Heart left ventricle (tissue), 16 donors: ENCODE results near the gene PARD6G. TPM values are rescaled to one million over a fixed set of nuclear protein-coding genes. Genes with fewer than 3 reads are reported as not detected.
"Not testable (repeated sequence)": the region's sequence is repeated elsewhere in the genome, so short reads cannot be mapped to it uniquely, and the experiment has no call there.

ENCODE experiments used
- ATAC-seq, 4 donors: fragments of 200-7000 bp; cut with Tn5 transposase; one replicate each; pipeline ENCODE4 v1.9.1; 2020 to 2022; ENCODE audit warnings: moderate library complexity in 4 of 4, mild to moderate bottlenecking in 3 of 4, moderate number of reproducible peaks in 1 of 4
- DNase-seq, 5 donors: peaks; one replicate each; pipeline ENCODE4 v3.0.0-alpha.2; 2020
- H3K27ac ChIP-seq, 12 donors: fragments of 200-600 bp; sonication (generic) in 4 of 12; one replicate each; pipeline versions ENCODE4 v1.5.0 to v1.8.0; 2016 to 2022; ENCODE audit warnings: mild to moderate bottlenecking in 2 of 12
- H3K27me3 ChIP-seq, 9 donors: fragments of 200-600 bp; sonication (generic) in 2 of 9; one replicate each; pipeline versions ENCODE4 v1.5.1 to v1.8.0; 2016 to 2022; ENCODE audit warnings: mild to moderate bottlenecking in 3 of 9
- H3K36me3 ChIP-seq, 9 donors: fragments of 200-600 bp; sonication (generic) in 2 of 9; one replicate each; pipeline versions ENCODE4 v1.5.0 to v1.8.0; 2018 to 2022; ENCODE audit warnings: mild to moderate bottlenecking in 2 of 9
- H3K4me1 ChIP-seq, 12 donors: fragments of 200-600 bp; sonication (generic) in 4 of 12; one replicate each; pipeline versions ENCODE4 v1.5.0 to v1.8.0; 2016 to 2022; ENCODE audit warnings: mild to moderate bottlenecking in 3 of 12
- H3K4me3 ChIP-seq, 12 donors: fragments of 200-600 bp; sonication (generic) in 4 of 12; one replicate each; pipeline versions ENCODE4 v1.5.0 to v1.8.0; 2017 to 2022; ENCODE audit warnings: mild to moderate bottlenecking in 9 of 12, moderate library complexity in 4 of 12
- H3K9me3 ChIP-seq, 12 donors: fragments of 200-600 bp; sonication (generic) in 4 of 12; one replicate each; pipeline versions ENCODE4 v1.5.0 to v1.8.0; 2016 to 2022; ENCODE audit warnings: mild to moderate bottlenecking in 1 of 12
- CTCF ChIP-seq, 12 donors: fragments of 200-600 bp; sonication (generic) in 4 of 12; IDR thresholded peaks; one replicate each; pipeline versions ENCODE4 v1.5.0 to v1.8.0; 2018 to 2022; ENCODE audit warnings: antibody characterized with exemption in 12 of 12, mild to moderate bottlenecking in 5 of 12
- POLR2A ChIP-seq, 2 donors: fragments of 450-650 bp; IDR thresholded peaks; one replicate each; pipeline ENCODE4 v1.6.1; 2017; ENCODE audit warnings: antibody characterized with exemption in 2 of 2, mild to moderate bottlenecking in 2 of 2, moderate library complexity in 2 of 2
- WGBS, 4 donors: extraction: QIAGEN DNeasy Blood & Tissue Kit in 2 of 4; methylation state at CpG; one replicate each; pipeline versions ENCODE4 v1.1.5 to v1.1.7; 2013 to 2018; 5-methylcytosine and 5-hydroxymethylcytosine counted together
- intact Hi-C, 10 donors: fragments of 100-400 bp; cut with DNase I; formaldehyde crosslinking; loops; one replicate each; pipeline versions ENCODE4 v1.11.1 to v1.14.2; 2022
- polyA plus RNA-seq, 2 donors: library from polyadenylated mRNA; stranded (reverse); fragments of 200-250 nt; gene quantifications; one replicate each; pipeline ENCODE4 v1.2.3, GENCODE V29; 2013
- total RNA-seq, 9 donors: library from RNA; depleted of rRNA in 2 of 9; stranded (reverse); fragments of >200 nt in 2 of 9; fragmentation: NEBNext Ultra II Directional in 3 of 9; extraction: Animal tissue kit (Norgen Biotek cat#: 25700) in 3 of 9; gene quantifications; one replicate each; pipeline versions ENCODE4 v1.1.0 to v1.2.4, GENCODE V29; 2016 to 2023
- donor health status: ischemic (EF 13 %, LVEDD 7.1; RV severe dilation, severe dysfunction).
- donor health status: healthy with polysubstance abuse.
- donor health status: DM: no; HTN: yes; CAD: no.
- donor health status: DM: no; HTN: no; CAD: no.
- donor health status: ischemic (EF 25% LVEDD 6.9; RV normal size, moderate dysfunction).
- donor health status: ischemic (EF 25% LVEDD 5.7; RV mildly dilated, moderate dysfunction).
- donor health status: healthy.
- donor health status: DM: yes; HTN: yes; CAD: no.
- donor health status: ischemic (EF 35%, LVEDD 5.7; RV mildly dilated, moderate dysfunction).
- donor health status: nonischemic (EF 11% LVEDD 7.7; RV severe dilation, severe dysfunction).
- donor health status: DM: yes; HTN: yes; CAD: no.
- donor health status: PGD.
- donor health status: ischemic (EF 29% LVEDD 5.4; RV normal size, mild dysfunction).
- donor health status: nonischemic (EF 23%, LVEDD 6.1; RV moderate dilation, normal function).

Gene PARD6G
- total and polyA plus RNA-seq, 11 donors = 0.69 to 4.2 (median 2.2) TPM

- DNase-seq = no peak
- ATAC-seq = no peak
- WGBS, 4 donors = 79 to 82% (median 80%) methylated on average over 5 of the region's 5 CpGs
These were observed 7.5 kb downstream of the PARD6G start for GRCh38 chr18:80239830-80240229.

GRCh38 chr18:80238651-80239260 is 8.6 kb downstream of the PARD6G start:
- no peaks in the 10 kb centered on the region for H3K4me1 ChIP-seq
- peaks cover 0 to 7% (median 0%) of the 10 kb centered on the region in 12 donors for H3K9me3 ChIP-seq
- no peak overlapping the region for H3K27ac ChIP-seq
- TF ChIP-seq CTCF (IDR thresholded peaks at IDR 0.05) (no peak), POLR2A (IDR thresholded peaks at IDR 0.05) (no peak)
- WGBS, 4 donors = 81 to 85% (median 82%) methylated on average over 12 of the region's 12 CpGs
- H3K4me3 ChIP-seq = no peak overlapping the region
- no peak for DNase-seq
- ATAC-seq = no peak
- H3K27me3 ChIP-seq = no peaks in the 10 kb centered on the region
- no peaks in the 10 kb centered on the region for H3K36me3 ChIP-seq
- intact Hi-C loops = no loop called here

More at GRCh38 chr18:80239830-80240229, 7.5 kb downstream of the PARD6G start:
- Histone ChIP-seq H3K4me1 (no peaks in the 10 kb centered on the region), H3K27ac (no peak overlapping the region), H3K4me3 (no peak overlapping the region), H3K27me3 (no peaks in the 10 kb centered on the region), H3K9me3 (peaks cover 0 to 7% (median 0%) of the 10 kb centered on the region in 12 donors), H3K36me3 (no peaks in the 10 kb centered on the region)
- no peak for TF ChIP-seq CTCF (IDR thresholded peaks at IDR 0.05)
- no peak for TF ChIP-seq POLR2A (IDR thresholded peaks at IDR 0.05)
- intact Hi-C loops = no loop called here

- H3K27me3 ChIP-seq, H3K27ac ChIP-seq, DNase-seq, H3K4me3 ChIP-seq, H3K9me3 ChIP-seq, intact Hi-C loops, ATAC-seq, H3K4me1 ChIP-seq, H3K36me3 ChIP-seq: not testable (repeated sequence)
These were observed 9.8 kb downstream of the PARD6G start for GRCh38 chr18:80237519-80237918.

- peaks cover 0 to 7% (median 0%) of the 10 kb centered on the region in 12 donors for H3K9me3 ChIP-seq
- TF ChIP-seq CTCF (IDR thresholded peaks at IDR 0.05) (no peak), POLR2A (IDR thresholded peaks at IDR 0.05) (no peak)
- no peak overlapping the region for H3K4me3 ChIP-seq
- no peak overlapping the region for H3K27ac ChIP-seq
- no peak for ATAC-seq
- WGBS, 4 donors = 88 to 96% (median 94%) methylated on average over 2 of the region's 2 CpGs
- intact Hi-C loops = no loop called here
- H3K4me1 ChIP-seq = no peaks in the 10 kb centered on the region
- H3K27me3 ChIP-seq = no peaks in the 10 kb centered on the region
- no peaks in the 10 kb centered on the region for H3K36me3 ChIP-seq
- DNase-seq = no peak
These were observed 12.9 kb downstream of the PARD6G start for GRCh38 chr18:80234398-80234797.

GRCh38 chr18:80233899-80234298 is 13.4 kb downstream of the PARD6G start:
- H3K9me3 ChIP-seq = peaks cover 0 to 7% (median 0%) of the 10 kb centered on the region in 12 donors
- H3K36me3 ChIP-seq = no peaks in the 10 kb centered on the region
- no peak overlapping the region for H3K27ac ChIP-seq
- TF ChIP-seq POLR2A (IDR thresholded peaks at IDR 0.05) = no peak
- TF ChIP-seq CTCF (IDR thresholded peaks at IDR 0.05) = no peak
- H3K27me3 ChIP-seq = no peaks in the 10 kb centered on the region
- H3K4me3 ChIP-seq = no peak overlapping the region
- intact Hi-C loops = no loop called here
- ATAC-seq = no peak
- H3K4me1 ChIP-seq = no peaks in the 10 kb centered on the region
- DNase-seq = no peak
- 82 to 90% (median 87%) methylated on average over 6 to 8 of the region's 8 CpGs for WGBS, 4 donors
